NCI-H146 treated with DMSO at 0.1 percent for 48 hours (cell line): ENCODE measurements around the gene SLC47A2.
"Not testable (repeated sequence)": the region's sequence is repeated elsewhere in the genome, so short reads cannot be mapped to it uniquely, and the experiment has no call there.

Experiments used
- DNase-seq: peaks from one replicate; lab custom pipeline; 2025; ENCODE audit not compliant: unreplicated experiment; lab: John Stamatoyannopoulos, UW

Gene SLC47A2

DNA sequence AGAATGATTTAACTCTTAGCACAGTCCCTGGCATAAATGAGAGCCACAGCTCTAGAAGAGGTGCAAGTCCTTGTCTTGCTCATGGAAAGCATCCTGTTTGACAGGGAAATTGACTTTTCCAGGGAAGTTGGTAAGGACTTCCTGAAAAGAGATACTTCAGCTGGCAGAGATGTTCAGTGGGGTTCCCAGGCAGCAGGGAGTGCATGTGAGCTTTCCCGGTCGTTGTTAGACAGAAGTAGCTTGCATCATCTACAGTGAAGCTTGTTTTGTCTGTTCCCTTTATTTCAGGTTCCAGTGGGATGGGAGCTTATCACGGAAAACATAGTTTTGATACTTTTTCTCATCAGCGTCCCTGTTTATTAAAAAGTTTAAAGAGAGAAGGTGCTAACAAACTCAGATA, 45.0 kb downstream of the SLC47A2 start:
- no peak for DNase-seq

DNA sequence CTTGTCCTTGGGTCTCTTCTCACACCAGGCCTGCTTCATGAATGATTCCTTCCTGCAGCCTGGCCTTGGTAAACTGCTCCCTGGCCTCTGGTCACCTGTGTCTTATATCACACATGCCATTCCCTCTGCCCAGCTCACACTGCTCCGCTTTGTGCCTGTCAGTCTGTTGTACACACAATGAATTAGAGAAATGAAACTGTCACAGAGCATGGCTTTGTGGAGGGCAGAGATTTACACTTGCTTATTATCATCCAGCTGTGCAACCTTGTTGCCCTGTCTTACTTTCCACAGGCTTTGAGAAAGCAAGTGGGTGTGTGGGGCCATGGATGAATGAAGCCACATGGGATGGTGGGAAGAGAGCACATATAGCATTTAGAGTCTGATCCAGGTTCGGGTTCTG, 45.5 kb downstream of the SLC47A2 start:
- no peak for DNase-seq

DNA sequence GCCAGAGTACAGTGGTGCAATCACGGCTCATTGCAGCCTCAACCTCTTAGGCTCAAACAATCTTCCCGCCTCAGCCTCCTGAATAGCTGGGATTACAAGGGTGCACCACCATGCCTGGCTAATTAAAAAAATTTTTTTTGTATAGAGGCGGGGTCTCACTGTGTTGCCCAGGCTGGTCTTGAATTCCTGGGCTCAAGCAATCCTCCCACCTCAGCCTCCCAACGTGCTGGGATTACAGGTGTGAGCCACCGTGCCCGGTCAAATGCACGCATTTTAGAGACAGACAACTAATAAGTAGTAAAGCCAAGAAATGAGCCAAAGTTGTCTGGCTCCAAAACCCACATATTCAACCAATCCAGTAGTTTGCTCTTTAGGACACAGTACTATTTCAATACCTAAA, 46.7 kb downstream of the SLC47A2 start:
- DNase-seq, result not testable (repeated sequence)

DNA sequence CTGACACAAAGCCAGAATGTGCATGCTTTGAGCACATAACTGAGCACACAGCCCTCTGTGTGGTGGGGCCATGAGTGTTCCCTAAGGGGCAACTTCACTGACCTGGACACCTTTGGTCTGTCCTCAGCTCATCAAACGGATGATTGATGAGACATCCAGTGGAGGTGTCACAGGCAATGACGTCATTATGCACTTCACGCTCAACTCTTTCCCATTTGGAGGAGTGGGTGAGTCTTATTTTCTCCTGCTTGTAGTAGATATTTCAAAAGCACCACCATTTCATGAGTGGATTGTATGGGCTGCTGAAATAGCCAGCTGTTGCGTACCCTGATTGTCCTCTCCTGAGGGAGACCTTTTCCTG, 51.6 kb downstream of the SLC47A2 start:
- no peak for DNase-seq

DNA sequence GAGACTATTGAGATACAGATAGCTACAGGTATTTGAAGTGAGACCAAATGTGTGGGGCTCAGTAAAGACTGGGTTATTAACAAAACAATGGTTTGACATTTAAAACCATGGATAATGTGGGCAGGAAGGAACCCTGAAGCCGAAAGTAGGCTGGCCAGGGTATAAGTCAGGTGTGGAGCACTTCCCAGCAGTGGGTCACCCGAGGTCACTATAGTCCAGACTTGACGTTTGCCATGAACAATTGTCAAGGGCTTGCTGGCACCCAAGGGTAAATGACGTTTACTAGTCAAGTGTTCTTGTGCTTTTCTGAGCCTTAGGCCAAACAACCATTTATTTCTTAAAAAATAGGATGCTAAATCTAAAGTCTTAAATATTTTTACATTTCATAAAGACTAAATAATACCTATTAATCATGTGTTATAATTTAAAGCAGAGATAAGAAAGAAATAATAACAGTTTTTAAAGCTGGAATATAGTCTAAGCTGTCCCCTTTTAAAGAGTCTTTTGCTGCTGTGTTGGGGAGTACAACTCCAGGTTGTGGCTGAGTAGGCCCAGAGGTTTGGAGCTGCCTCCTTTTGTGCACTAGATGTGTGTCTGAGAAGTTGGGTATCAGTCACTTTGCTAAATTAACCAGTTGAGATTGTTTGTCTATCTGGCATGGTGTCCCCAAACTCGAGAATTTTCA, 52.1 kb downstream of the SLC47A2 start:
- no peak for DNase-seq

DNA sequence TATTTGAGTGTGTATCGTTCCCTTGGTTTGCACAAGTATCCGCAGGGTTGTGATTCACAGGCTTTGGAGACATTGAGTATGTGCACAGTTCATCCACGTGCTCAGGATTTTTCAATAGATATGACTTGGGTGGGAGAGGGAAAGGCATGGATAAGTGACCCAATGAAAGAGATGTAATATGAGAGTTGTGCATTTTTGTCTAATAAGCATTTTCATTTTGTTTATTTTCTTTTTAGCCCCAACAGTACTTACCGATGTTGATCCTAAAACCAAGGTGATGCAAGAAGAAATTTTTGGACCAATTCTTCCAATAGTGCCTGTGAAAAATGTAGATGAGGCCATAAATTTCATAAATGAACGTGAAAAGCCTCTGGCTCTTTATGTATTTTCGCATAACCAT, 53.3 kb downstream of the SLC47A2 start:
- no peak for DNase-seq

DNA sequence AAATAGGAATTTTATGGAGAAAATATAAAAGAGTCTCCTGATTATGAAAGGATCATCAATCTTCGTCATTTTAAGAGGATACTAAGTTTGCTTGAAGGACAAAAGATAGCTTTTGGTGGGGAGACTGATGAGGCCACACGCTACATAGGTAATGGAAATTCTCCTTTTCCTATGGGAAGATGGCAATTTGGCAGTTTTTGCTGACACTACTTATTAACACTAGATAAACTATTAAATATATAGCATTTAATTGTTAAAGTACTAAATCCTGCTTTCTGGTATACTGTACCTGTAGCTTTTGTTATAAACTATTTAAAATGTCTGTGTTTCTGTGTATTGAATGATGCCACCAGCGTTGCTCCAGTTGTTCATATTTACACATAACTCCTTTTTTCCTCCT, 55.3 kb downstream of the SLC47A2 start:
- DNase-seq, result no peak

DNA sequence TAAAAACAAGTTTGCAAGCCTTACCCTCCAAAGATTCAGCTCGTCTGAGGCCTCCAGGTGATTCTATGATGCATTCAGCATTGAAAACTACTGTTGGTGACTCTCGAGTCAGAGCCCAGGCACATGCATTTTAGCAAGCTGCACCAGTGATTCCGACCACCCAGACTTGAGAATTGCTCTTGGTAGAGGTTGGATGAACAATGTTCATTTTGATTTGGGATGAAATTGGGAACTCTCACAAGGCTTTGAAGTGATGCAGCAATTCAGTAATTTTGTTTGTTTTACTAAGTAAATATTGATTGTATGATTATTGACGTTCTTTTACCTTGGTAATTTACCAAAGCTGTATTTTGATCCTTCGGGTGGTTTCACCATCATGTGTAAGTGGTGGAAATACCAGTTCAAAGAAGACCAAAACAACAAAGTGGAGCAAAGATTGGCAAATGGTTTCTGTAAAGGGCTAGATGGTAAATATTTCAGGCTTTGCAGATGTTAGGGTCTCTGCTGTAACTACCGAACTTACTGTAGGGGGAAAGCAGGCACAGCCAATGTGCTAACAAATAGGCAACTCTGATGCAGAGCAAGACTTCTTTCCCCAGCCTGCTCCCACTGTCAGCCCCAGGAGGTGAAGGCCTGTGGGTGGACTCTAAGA, 56.0 kb downstream of the SLC47A2 start:
- no peak for DNase-seq

DNA sequence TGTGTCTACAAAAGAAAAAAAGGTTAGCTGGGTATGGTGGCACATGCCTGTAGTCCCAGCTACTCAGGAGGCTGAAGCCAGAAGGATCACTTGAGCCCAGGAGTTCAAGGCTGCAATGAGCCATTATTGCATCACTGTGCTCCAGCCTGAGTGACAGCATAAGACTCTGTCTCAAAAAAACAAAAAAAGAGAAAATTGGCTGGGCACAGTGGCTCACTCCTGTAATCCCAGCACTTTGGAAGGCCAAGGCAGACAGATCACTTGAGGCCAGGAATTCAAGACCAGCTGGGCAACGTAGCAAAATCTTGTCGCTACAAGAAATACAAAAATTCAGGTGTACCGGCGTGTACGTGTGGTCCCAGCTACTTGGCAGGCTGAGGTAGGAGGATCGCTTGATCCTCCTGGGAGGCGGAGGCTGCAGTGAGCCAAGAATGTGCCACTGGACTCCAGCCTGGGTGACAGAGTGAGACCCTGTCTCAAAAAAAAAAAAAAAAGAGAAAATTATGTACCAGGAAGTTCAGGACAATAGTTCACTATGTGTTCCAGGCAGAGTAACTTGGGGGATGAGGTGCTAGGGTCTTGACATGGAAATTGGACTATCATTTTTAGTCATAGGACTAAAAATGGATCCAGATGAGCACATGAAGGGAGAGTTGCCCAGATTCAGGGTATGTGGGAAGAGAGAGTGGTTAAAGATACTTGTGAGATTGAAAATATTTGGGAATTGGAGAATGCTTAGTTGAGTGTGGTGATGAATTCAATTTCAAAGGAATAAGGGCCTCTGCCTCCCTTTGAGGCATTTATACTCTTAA, 56.8 kb downstream of the SLC47A2 start:
- no peak for DNase-seq

DNA sequence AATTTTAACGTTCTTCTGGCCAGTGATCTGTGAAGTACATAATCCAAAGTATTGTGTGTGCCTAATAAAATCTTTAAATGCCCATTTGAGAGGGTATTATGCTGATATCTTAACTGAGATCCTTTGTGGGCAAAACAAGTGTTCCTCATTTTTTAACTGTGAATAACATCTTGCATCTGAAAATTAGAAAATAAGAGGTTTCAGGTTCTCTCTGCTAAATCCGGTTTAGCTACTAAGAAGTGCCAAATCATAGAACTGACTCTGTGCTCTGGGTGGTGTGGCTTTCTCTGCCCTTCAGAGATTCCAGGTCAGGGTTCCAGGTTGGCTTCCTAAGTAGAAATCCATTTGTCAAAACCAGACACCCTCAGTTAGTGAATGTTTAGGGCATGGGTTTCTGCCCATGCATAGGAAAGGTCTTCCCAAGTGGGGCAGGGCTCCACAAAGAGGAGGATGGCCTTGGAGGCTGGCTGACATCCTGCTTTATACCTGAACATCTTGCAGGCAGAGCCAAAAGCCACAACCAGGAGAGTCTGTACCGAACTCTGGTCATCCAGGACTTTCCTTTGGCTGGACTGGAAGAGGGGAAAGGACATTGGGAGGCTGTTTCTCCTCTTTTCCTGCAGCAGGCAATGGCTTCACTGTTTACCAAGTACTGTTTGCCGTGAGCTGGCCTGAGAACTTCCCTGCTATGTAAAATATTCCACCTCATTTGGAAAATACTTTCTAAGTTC, 59.4 kb downstream of the SLC47A2 start:
- DNase-seq, result no peak

DNA sequence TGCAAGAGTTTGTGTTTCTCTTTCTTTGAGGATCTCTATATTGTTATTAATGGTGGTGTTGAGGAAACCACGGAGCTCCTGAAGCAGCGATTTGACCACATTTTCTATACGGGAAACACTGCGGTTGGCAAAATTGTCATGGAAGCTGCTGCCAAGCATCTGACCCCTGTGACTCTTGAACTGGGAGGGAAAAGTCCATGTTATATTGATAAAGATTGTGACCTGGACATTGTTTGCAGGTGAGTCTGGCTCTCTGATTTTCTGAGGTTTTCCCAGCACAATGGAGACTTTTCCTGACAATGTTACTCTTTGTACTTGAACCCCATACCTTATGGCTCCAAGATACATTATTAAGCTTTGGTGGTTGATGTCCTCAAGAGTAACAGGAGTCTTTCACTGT, 60.0 kb downstream of the SLC47A2 start:
- no peak for DNase-seq

DNA sequence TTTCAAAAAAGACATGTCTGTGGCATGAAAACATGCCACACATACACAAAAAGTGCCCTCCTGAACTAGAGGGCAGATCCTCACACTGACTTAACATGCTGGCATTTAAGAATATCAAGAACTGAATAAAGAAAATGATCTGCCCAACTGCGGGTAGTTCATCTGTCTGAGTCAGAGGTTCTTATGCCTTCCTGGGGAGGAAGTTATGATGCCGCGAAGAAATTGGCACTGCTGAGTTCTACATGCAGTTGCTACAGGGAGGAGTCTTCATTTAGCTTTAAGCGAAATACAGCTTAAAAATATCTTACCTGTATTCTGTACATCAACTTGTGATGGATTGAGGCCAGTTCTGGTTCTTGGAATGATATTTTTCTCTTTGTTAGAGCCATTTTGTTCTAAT, 61.5 kb downstream of the SLC47A2 start:
- no peak for DNase-seq

DNA sequence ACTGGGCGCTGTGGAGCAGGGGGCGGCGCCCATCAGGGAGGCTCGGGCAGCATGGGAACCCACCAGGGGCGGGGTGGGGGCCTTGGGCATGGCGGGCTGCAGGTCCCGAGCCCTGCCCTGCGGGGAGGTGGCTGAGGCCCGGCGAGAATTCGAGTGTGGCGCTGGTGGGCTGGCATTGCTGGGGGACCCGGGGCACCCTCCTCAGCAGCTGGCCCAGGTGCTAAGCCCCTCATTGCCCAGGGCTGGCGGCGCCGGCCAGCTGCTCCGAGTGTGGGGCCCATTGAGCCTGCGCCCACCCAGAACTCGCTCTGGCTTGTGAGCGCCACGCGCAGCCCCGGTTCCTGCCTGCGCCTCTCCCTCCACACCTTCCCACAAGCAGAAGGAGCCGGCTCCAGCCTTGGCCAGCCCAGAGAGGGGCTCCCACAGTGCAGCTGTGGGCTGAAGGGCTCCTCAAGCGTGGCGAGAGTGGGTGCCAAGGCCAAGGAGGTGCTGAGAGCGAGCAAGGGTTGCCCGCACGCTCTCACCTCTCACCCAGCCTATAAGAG, 62.0 kb downstream of the SLC47A2 start:
- no peak for DNase-seq

DNA sequence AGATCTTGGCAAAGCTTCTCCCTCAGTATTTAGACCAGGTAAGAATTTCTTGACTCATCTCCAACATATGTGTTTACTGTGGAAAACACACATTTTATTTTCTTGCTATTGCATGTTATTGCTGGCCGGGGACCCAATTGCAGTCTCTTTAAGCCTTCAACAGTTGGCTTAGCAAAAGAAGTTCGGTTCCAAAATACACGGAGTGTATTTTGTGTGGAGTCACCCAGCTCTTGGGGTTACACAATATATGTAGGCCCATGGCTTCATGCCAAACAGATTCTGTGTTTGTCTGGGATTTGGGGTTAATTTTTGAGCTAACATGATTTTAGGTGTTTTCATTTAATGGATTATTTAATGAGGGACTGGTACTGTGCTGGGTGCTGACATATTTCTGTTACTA, 63.8 kb downstream of the SLC47A2 start:
- no peak for DNase-seq

DNA sequence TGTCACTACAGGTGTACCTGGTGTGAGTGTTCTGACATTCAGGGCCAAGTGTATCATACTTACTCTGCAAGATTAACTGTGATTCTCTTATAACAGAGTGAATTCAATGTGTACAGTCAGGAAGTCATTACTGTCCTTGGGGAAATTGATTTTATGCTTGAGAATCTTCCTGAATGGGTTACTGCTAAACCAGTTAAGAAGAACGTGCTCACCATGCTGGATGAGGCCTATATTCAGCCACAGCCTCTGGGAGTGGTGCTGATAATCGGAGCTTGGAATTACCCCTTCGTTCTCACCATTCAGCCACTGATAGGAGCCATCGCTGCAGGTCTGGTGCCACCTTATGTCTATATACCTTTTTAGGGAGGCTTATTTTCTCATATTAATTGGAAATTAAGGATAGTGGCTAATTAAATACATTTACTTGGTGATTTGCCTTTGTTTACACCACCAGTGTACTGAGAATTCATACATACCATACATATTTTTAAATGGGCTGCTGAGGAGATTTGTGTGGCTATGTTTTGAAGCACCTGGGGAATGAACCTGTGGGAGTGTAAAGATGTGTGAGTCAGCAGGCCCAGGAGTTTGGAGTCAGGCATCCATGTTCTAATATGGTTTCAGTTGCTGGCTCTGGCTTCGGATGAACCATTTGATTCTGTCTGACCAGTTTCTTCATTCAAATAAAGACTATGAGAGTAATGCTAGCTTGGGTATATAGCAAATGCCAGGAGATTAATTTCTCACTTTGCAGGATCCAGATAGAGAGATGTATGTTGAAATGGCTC, 64.7 kb downstream of the SLC47A2 start:
- DNase-seq, result no peak

DNA sequence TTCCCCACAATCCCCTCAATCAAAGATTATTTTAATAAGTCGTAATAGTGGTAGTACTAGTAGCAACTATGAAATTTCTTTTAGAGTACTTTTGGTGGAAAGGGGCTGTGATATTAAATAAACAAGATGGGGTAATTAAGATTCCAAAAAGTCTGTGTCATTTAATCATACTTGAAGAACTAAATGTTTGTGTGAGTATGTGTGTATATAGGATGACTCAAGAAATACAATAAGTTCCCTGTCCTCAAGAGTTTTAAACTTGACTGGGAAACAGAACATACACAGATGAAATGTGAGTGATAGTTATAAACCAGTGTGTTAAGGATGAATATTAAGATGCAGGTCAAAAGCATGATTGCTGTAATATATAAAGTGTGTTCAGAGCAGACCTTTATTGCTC, 65.6 kb downstream of the SLC47A2 start:
- no peak for DNase-seq

DNA sequence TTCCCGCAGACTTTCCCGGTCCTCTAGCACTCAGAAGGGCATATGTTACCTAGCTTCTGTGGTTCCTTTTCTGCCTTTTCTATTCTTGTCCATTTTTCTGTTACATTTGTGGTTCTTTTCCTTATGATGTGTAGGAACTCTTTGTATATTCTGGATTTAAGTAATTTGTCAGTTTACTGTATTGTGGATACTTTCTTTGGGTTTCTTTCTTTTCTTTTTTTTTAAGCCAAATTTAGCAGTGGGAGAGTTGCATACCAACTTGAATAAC, 67.2 kb downstream of the SLC47A2 start:
- no peak for DNase-seq

DNA sequence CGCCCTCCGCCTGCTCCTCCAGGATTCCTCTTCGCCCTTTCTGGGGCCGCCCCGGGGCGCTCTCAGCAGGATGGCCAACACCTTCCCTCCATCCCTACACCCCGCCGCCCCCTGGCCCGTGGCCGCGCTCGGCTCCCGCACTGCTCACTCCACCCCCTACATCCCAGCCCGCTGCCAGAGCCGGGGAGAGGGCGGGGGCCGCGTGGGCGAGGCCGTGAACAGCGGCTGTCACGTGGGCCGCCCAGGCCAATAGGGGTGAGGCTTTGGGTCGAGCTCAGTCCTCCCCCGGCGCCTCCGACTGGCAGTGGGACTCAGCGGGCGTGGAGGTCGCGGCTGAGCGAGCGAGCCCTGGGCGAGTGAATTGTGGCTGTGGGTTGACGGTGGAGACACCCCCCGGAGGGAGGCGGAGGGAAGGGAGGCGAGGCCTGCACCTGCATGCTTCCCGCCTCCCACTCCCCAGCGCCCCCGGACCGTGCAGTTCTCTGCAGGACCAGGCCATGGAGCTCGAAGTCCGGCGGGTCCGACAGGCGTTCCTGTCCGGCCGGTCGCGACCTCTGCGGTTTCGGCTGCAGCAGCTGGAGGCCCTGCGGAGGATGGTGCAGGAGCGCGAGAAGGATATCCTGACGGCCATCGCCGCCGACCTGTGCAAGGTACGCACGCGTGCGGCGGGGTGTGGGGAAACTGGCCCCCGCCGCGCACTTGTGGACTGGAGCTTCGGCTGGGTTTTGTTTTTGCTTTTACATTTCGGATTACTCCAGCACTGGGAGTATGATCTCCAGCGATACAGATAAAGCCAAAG, 67.7 kb downstream of the SLC47A2 start, which contains the start of gene ALDH3A2:
ALDH3A2 (plus strand) TSS at position 277 of the 799 bp plus-strand sequence; CDS start at position 498, 221 bp downstream.
- peak; percentile 60 for DNase-seq

DNA sequence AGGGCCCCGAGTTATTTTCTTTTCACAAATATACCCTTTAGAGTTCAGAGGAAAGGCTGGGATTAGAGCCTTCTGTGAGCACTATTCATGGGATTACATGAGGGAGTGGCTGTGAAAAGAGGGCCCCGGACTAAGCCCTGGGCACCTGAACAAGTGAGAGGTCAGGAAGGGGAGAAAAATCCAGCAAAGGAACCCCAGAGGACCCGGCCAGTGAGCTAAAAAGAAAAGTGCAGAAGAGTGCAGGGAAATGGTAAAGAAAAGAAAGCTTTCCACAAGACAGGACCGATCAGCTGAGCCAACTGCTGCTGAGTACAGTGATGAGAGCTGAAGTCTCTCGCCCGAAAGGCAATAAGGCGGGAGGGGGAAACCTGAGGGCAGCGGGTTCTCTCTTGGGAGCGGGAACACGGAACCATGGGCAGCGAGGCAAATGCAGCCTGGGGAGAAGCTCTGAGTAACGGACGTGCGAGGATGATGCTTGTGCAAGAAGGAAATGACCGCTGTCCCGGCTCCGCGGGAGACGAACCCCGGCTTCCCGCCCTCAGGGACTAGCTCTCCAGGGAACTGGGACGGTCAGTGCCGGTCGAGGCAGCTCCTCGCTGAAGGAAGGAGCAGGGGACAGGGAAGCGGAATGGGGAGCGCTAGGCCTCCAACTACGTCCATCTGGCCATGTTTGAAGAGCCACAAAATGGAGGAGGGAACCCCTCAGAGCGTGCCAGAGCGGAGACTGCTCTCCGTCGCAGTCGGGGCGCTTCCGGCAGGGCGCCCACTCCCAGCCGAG, 68.5 kb downstream of the SLC47A2 start:
- DNase-seq, result no peak
